Activated CD4-positive, CD25-positive, alpha-beta regulatory T cell treated with anti-CD3 and anti-CD28 coated beads, Interleukin-2, amount 50 U/mL, for 72 hours (primary cell): ENCODE results near the gene PRMT3.
"Not testable (repeated sequence)": the region's sequence is repeated elsewhere in the genome, so short reads cannot be mapped to it uniquely, and the experiment has no call there.

Experiments
- DNase-seq: peaks from one replicate; pipeline ENCODE4 v3.0.0; 2021

The PRMT3 gene

GRCh38 chr11:20374741-20375300 is 12.7 kb upstream of the PRMT3 start:
- no peak for DNase-seq

- DNase-seq = no peak
Observed at GRCh38 chr11:20376162-20376730, 11.3 kb upstream of the PRMT3 start.

GRCh38 chr11:20385996-20386395 is 1.5 kb upstream of the PRMT3 start:
- not testable (repeated sequence) for DNase-seq

GRCh38 chr11:20388096-20389055 is 860 bp downstream of the PRMT3 start:
- no peak for DNase-seq

- no peak for DNase-seq
Observed at GRCh38 chr11:20397281-20397680, 9.8 kb downstream of the PRMT3 start.

- no peak for DNase-seq
Observed at GRCh38 chr11:20399498-20399897, 12.0 kb downstream of the PRMT3 start.

- no peak for DNase-seq
Observed at GRCh38 chr11:20403059-20403458, 15.5 kb downstream of the PRMT3 start.

GRCh38 chr11:20406484-20406883 is 19.0 kb downstream of the PRMT3 start:
- no peak for DNase-seq

- DNase-seq = no peak
Observed at GRCh38 chr11:20407344-20407743, 19.8 kb downstream of the PRMT3 start.

- no peak for DNase-seq
Observed at GRCh38 chr11:20415432-20415831, 27.9 kb downstream of the PRMT3 start.

GRCh38 chr11:20417771-20418170 is 30.3 kb downstream of the PRMT3 start:
- no peak for DNase-seq

GRCh38 chr11:20421946-20422345 is 34.4 kb downstream of the PRMT3 start:
- no peak for DNase-seq

- no peak for DNase-seq
Observed at GRCh38 chr11:20429216-20429615, 41.7 kb downstream of the PRMT3 start.

GRCh38 chr11:20438637-20439036 is 51.1 kb downstream of the PRMT3 start:
- no peak for DNase-seq

GRCh38 chr11:20443596-20443995 is 56.1 kb downstream of the PRMT3 start:
- no peak for DNase-seq

- DNase-seq = no peak
Observed at GRCh38 chr11:20444535-20444934, 57.0 kb downstream of the PRMT3 start.

GRCh38 chr11:20448834-20449233 is 61.3 kb downstream of the PRMT3 start:
- no peak for DNase-seq

- DNase-seq = no peak
Observed at GRCh38 chr11:20450829-20451228, 63.3 kb downstream of the PRMT3 start.

- DNase-seq = no peak
Observed at GRCh38 chr11:20451568-20451967, 64.1 kb downstream of the PRMT3 start.

- no peak for DNase-seq
Observed at GRCh38 chr11:20452585-20452984, 65.1 kb downstream of the PRMT3 start.

- no peak for DNase-seq
Observed at GRCh38 chr11:20453657-20454316, 66.3 kb downstream of the PRMT3 start.

- no peak for DNase-seq
Observed at GRCh38 chr11:20457001-20457799, 69.7 kb downstream of the PRMT3 start.
